Skin of body (tissue), 2 donors: ENCODE measurements around the gene MYLK. TPM values are rescaled to one million over a fixed set of nuclear protein-coding genes. Genes with fewer than 3 reads are reported as not detected.
"Not testable (repeated sequence)": the region's sequence is repeated elsewhere in the genome, so short reads cannot be mapped to it uniquely, and the experiment has no call there.

Experiments
- DNase-seq: peaks from one replicate; lab custom pipeline; 2025; lab: John Stamatoyannopoulos, UW
- total RNA-seq: library from RNA; depleted of rRNA; stranded (reverse); fragments of >200 nt; gene quantifications from one replicate; pipeline ENCODE4 v1.2.3, GENCODE V29; 2014

MYLK gene, protein sequence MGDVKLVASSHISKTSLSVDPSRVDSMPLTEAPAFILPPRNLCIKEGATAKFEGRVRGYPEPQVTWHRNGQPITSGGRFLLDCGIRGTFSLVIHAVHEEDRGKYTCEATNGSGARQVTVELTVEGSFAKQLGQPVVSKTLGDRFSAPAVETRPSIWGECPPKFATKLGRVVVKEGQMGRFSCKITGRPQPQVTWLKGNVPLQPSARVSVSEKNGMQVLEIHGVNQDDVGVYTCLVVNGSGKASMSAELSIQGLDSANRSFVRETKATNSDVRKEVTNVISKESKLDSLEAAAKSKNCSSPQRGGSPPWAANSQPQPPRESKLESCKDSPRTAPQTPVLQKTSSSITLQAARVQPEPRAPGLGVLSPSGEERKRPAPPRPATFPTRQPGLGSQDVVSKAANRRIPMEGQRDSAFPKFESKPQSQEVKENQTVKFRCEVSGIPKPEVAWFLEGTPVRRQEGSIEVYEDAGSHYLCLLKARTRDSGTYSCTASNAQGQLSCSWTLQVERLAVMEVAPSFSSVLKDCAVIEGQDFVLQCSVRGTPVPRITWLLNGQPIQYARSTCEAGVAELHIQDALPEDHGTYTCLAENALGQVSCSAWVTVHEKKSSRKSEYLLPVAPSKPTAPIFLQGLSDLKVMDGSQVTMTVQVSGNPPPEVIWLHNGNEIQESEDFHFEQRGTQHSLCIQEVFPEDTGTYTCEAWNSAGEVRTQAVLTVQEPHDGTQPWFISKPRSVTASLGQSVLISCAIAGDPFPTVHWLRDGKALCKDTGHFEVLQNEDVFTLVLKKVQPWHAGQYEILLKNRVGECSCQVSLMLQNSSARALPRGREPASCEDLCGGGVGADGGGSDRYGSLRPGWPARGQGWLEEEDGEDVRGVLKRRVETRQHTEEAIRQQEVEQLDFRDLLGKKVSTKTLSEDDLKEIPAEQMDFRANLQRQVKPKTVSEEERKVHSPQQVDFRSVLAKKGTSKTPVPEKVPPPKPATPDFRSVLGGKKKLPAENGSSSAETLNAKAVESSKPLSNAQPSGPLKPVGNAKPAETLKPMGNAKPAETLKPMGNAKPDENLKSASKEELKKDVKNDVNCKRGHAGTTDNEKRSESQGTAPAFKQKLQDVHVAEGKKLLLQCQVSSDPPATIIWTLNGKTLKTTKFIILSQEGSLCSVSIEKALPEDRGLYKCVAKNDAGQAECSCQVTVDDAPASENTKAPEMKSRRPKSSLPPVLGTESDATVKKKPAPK (N-terminal part only)
- total RNA-seq = 57.6 TPM

DNA sequence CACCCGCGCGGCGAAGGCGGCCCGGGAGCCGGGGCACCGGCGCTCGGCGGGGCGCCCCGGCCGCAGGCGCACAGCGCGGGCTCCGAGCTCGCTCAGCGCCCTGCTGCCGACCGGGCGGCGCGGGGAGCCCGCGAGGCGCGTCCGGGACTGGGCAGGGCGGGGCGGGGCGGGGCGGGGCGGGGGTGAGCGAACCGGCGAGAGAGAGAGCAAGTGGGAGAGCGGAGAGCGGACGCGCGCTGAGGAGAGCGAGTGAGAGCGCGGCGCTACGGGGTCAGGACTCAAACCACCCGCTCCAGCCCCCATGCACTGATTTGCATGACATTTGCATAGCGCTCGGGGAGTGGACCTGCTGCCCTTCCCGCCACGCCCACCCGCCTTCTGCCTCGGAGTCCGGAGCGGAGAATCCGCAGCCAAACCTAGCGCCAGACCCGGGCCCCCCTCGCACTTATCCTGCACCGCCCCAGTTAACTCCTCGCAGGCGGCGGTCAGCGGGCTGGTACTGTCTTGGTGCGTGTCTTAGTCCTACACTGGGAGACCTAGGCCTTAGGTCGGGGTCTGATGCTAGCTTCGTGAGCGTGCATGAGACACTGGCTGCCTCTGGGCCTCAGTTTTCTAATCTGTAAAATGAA is at the start of gene MYLK:
MYLK (minus strand) TSS at position 130 of the 629 bp plus-strand sequence. CDS start 90,491 bp downstream, outside the sequence.
- DNase-seq = no peak

DNA sequence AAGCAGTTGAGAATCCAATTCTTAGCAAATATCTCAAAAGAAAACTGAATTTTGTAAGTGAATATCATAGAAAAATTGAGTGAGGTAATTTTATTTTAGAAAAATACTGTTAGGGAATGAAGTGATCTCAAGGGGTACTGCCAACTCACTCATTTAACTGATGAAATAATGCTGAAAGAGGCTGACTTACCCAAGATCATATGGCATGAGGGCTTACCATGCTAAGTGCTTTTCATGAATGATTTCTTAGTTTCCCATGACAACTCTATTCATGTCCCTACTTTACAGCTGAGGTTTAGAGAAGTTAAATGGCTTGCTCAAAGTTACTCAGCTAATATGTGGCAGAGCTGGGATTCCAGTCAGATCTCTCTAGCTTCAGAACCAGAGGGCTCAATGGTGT is 46.3 kb upstream of the MYLK start:
- no peak for DNase-seq

DNA sequence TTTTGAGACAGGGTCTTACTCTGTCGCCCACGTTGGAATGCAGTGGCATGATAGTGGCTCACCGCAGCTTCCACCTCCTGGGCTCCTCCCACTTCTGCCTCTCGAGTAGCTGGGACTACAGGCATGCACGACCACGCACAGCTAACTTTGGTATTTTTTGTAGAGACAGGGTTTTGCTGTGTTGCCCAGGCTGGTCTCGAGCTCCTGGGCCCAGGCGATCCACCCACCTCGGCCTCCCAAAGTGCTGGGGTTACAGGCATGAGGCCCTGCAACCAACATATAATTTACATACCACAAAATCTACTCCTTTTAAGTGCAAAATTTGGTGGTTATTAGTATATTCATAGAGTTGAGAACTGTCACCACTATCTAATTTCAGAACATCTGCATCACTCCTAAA is 45.2 kb upstream of the MYLK start:
- no peak for DNase-seq

DNA sequence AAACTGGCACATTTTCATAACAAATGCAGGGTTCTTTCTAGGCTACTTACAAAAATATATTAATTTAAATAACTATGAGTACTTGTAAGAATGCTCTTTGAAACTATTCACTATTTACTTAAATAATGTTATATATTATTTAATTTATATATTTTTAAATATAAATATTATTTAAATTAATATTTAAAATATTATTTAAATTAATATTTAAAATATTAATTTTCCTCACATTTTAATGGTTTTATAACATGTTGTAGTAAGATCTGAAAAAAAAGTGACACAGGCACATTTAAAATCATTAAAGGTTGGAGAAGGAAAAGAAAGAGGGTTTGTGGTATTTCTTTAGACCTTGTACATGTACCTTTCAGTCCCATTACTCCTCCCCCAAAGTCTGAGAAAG is 42.3 kb upstream of the MYLK start:
- DNase-seq = no peak

DNA sequence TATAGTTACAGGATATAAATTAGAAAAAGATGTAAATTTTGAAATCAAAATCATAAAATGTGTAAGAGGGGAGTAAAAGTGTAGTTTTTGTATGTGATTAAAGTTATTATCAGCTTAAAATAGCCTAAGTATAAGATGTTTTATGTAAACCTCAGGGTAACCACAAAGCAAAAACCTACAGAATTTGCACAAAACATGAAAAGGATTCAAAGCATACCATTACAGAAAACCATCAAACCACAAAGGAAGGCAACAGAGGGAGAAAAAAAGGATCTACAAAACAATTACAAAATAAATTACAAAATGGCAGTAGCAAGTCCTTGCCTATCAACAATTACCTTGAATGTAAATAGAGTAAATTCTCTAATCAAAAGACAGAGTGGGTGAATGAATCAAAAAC is 36.7 kb upstream of the MYLK start:
- no peak for DNase-seq

DNA sequence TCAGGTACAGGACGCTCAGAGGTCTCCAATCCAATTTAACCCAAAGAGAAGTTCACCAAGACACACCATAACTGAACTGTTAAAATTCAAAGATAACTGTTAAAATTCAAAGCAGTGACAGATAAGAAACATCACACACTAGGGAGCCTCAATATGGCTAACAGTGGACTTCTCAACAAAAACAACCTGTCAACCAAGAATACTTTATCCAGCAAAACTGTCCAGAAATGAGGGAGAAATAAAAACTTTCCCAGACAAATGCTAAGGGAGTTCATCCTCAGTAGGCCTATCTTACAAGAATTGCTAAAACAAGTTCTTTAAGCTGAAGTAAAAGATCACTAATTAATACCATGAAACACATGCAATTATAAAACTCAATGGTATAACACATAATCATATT is 36.3 kb upstream of the MYLK start:
- DNase-seq = no peak

GRCh38 chr3:123919353-123919752 is 35.2 kb upstream of the MYLK start:
- DNase-seq = no peak

GRCh38 chr3:123914829-123915228 is 30.7 kb upstream of the MYLK start:
- no peak for DNase-seq

DNA sequence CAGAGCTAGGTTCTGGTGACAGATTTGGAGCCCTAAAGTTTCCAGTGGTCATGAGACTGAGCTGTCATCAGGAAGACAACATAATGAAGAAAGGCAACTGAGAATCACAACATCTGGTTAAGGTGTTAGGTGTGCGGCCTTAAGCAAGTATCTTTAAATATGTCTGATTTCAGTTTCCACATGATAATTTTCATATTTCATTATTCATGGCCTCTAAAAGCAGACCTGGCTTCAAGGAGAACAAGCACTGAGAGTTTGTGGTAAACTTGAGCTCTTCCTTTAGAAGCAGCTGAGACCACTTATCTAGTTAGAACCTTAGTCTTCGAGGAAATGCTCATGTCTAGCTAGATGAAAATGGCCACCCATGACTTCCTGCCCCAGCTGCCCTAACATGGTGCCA is 25.7 kb upstream of the MYLK start:
- DNase-seq = no peak

DNA sequence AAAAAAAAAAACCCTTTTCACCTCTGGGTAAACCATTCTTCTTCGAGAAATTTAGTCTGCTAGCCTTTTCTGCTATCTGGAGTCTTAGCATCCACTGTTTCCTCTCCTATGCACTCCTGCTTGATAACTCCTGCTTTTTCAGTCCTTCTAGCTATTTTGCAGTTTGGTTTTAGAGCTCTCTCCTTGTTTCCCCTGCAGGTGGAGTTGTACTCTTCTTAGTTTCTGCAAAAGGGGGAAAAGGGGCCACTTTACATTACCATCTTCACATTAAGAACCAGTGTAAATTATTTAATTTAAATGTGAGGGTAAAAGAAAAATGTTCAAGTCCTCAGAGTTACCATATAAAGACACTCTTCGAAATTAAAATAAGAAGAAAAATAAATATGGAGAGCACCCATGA is 23.6 kb upstream of the MYLK start:
- DNase-seq = no peak

DNA sequence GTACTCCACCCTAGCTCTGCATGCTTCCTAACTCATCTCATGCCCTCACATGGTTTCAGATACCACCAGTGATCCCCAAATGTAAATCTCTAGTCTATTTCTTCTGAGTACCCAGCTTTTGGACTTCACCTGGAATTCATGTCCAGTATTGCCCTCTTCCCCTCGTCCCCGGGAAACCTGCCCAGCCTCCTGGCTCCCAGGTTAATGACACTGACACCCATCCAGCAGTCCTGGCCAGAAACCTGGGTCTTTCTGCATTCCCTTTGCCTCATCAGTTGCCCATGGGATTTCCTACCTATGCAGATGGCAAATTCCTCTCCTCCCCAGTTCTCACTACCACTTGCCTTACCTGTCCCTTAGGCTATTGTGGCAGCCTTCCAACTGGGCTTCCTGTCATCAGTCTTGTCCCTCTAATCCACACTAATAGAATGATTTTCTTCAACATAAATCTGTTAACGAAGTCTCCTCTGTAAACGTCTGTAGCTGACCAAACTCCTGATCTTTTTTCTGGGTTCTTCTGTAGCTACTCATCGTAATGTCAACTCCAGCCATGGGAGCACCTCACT is 15.3 kb upstream of the MYLK start:
- DNase-seq = no peak

- DNase-seq = no peak
Observed at GRCh38 chr3:123893012-123893411, 8.9 kb upstream of the MYLK start.

DNA sequence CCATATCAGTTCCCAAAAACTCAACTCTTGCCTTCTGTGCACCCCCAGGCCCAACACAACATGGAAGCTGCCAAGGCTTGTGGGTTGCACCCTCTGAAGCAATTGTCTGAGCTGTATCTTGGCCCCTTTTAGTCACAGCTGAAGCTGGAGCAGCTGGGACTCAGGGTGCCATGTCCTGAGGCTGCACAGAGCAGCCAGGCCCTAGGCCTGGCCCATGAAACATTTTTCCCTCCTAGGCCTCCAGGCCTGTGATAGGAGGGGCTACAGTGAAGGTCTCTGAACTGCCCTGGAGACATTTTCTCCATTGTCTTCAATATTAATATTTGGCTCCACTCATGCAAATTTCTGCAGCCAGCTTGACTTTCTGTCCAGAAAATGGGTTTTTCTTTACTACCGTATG is 8.1 kb upstream of the MYLK start:
- no peak for DNase-seq

GRCh38 chr3:123890991-123891390 is 6.9 kb upstream of the MYLK start:
- not testable (repeated sequence) for DNase-seq

GRCh38 chr3:123890162-123890561 is 6.0 kb upstream of the MYLK start:
- DNase-seq = not testable (repeated sequence)

GRCh38 chr3:123884993-123885392 is 861 bp upstream of the MYLK start:
- no peak for DNase-seq

- no peak for DNase-seq
Observed at GRCh38 chr3:123883701-123884202, 380 bp downstream of the MYLK start.

- DNase-seq = no peak
Observed at GRCh38 chr3:123883111-123883510, 1.0 kb downstream of the MYLK start.

GRCh38 chr3:123881771-123882170 is 2.4 kb downstream of the MYLK start:
- DNase-seq = no peak

GRCh38 chr3:123880998-123881561 is 3.1 kb downstream of the MYLK start:
- no peak for DNase-seq
